ENCODE data around the gene LCP2. TPM values are rescaled to one million over a fixed set of nuclear protein-coding genes. Genes with fewer than 3 reads are reported as not detected.

The LCP2 gene
- total and polyA plus RNA-seq, 8 donors = 1.9 to 22.0 (median 2.9) TPM

DNA sequence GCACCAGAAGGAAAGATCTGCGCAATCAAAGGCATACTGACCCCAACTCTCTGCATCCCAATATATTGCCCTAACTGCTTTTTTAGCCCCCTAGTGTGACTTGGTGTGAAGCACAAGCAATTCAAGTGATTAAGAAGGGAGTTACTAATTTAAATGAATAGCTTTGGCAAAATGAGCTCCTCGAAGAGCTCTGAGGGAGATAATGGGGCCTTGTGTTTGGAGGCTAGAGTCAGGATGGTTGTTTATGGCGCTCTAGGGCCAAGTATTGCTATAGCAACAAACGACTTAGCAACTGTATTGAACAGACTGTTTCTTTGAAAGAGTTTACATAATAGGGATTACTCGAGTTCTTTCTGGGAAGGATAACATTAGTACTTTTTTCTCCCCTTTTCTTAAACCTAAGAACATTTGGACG lies 76.2 kb downstream of the LCP2 start:
- Histone ChIP-seq H3K36me3 (no peaks in the 10 kb centered on the region), H3K4me1 (no peaks in the 10 kb centered on the region), H3K4me3 (no peak overlapping the region), H3K9me3 (no peaks in the 10 kb centered on the region), H3K27me3 (no peaks in the 10 kb centered on the region), H3K27ac (no peak overlapping the region)
- ATAC-seq = peak in 1 of 4 donors; percentile 42
- WGBS, 2 donors = 45 to 48% methylated on average over 6 of the region's 6 CpGs
- no peak for DNase-seq
- no peak for TF ChIP-seq CTCF (IDR thresholded peaks at IDR 0.05)
- intact Hi-C loops (cut with DNase I) = loop anchor here in 1 of 3 donors (10.0 kb wide), 1 partner anchor 203 kb away; no protein-coding TSS in a partner anchor
- no peak for FAIRE-seq

GRCh38 chr5:170220191-170220590 lies 77.4 kb downstream of the LCP2 start:
- intact Hi-C loops (cut with DNase I) = loop anchor here in 1 of 3 donors (10.0 kb wide), 1 partner anchor 205 kb away; no protein-coding TSS in a partner anchor
- Histone ChIP-seq H3K27ac (no peak overlapping the region), H3K36me3 (no peaks in the 10 kb centered on the region), H3K9me3 (no peaks in the 10 kb centered on the region), H3K27me3 (no peaks in the 10 kb centered on the region), H3K4me1 (no peaks in the 10 kb centered on the region), H3K4me3 (no peak overlapping the region)
- 55 to 61% methylated on average over 2 of the region's 2 CpGs for WGBS, 2 donors
- no peak for ATAC-seq
- TF ChIP-seq CTCF (IDR thresholded peaks at IDR 0.05) = no peak
- DNase-seq = no peak
- FAIRE-seq = no peak

DNA sequence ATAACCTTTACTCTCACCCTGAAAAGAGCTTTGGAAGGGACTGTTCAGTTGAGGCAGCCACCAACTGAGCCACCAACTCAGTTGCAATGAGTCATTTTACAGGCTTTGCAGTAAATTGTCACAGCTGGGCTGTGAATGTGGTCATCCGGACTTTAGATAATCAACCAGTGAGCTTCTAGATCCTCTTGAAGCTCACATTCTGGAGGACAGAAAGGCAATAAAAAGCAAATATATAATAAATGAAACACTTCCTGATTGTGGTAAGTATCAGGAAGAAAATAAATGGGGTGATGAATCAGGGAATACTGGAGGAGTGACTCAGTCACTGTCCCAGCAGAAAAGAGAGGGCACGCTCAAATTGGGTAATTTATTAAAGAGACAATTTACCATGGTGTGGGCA lies 78.0 kb downstream of the LCP2 start:
- intact Hi-C loops (cut with DNase I) = loop anchor here in 1 of 3 donors (10.0 kb wide), 1 partner anchor 205 kb away; no protein-coding TSS in a partner anchor
- 72 to 83% methylated on average over 2 of the region's 2 CpGs for WGBS, 2 donors
- Histone ChIP-seq H3K4me1 (no peaks in the 10 kb centered on the region), H3K27ac (no peak overlapping the region), H3K36me3 (no peaks in the 10 kb centered on the region), H3K27me3 (no peaks in the 10 kb centered on the region), H3K9me3 (no peaks in the 10 kb centered on the region), H3K4me3 (no peak overlapping the region)
- FAIRE-seq (no peak), DNase-seq (no peak), ATAC-seq (peak in 2 of 4 donors; percentile 39 to 45)
- TF ChIP-seq CTCF (IDR thresholded peaks at IDR 0.05) = no peak

DNA sequence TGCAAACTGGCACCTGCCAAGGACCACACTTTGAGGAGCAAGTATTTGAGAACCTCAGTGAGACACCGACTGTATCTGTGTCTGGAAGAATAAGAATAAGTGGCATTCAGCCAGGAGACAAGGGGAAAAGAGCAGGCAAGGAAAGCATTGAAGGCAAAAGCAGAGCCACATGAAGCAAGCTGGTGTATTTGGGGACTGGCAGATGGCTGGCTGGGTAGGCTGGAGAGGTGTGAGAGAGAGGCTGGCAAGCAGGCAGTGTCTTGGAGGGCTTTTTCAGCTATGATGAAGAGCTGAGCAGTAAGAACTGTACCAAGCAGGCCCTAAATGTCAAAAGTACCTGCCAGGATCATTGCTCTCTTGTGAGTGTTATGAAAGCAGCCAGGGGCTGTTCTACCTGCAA lies 78.9 kb downstream of the LCP2 start:
- Histone ChIP-seq H3K27ac (no peak overlapping the region), H3K27me3 (no peaks in the 10 kb centered on the region), H3K9me3 (no peaks in the 10 kb centered on the region), H3K36me3 (no peaks in the 10 kb centered on the region), H3K4me1 (no peaks in the 10 kb centered on the region), H3K4me3 (no peak overlapping the region)
- 39 to 40% methylated on average over 1 of the region's 1 CpG for WGBS, 2 donors
- no peak for TF ChIP-seq CTCF (IDR thresholded peaks at IDR 0.05)
- no peak for DNase-seq
- ATAC-seq = no peak
- intact Hi-C loops (cut with DNase I) = no loop called here
- FAIRE-seq = no peak

DNA sequence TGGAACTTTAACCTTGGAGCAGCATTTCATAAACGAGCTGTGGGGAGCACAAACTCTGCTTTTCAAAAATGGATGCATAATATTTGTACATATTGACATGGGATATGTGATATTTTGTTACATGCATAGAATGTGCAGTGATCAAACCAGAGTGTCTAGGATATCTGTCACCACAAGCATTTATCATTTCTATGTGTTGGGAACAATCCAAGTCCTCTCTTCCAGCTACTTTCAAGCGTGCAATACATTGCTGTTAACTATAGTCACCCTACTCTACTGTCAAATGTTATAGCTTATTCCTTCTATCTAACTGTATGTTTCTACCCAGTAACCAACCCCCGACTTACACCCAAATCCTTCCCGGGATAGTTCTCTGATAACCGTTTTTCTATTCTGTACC lies 79.7 kb downstream of the LCP2 start:
- Histone ChIP-seq H3K36me3 (no peaks in the 10 kb centered on the region), H3K27ac (no peak overlapping the region), H3K4me3 (no peak overlapping the region), H3K27me3 (no peaks in the 10 kb centered on the region), H3K4me1 (no peaks in the 10 kb centered on the region), H3K9me3 (no peaks in the 10 kb centered on the region)
- no peak for FAIRE-seq
- DNase-seq = no peak
- WGBS, 2 donors = 62 to 67% methylated on average over 5 of the region's 5 CpGs
- ATAC-seq = no peak
- intact Hi-C loops (cut with DNase I) = no loop called here
- TF ChIP-seq CTCF (IDR thresholded peaks at IDR 0.05) = no peak
